Hematopoietic multipotent progenitor cell treated with erythropoietin and hydrocortisone succinate and interleukin-3 and kit ligand, for 15 days (in vitro differentiated cells): ENCODE data around the gene CYP2D6.

ENCODE experiments used
- DNase-seq: peaks from one replicate; pipeline ENCODE4 v3.0.0-alpha.2; 2015; ENCODE audit warnings: low spot score

The CYP2D6 gene

GRCh38 chr22:42084874-42085273, 45.7 kb downstream of the CYP2D6 start:
- no peak for DNase-seq

- no peak for DNase-seq
These were observed 47.5 kb downstream of the CYP2D6 start for GRCh38 chr22:42083119-42083518.

- DNase-seq: no peak
These were observed 50.3 kb downstream of the CYP2D6 start for GRCh38 chr22:42080287-42080686.

- DNase-seq: peak; percentile 98
These were observed 51.0 kb downstream of the CYP2D6 start, which contains the start of gene SMDT1 for GRCh38 chr22:42079319-42080251. Gene SMDT1 (plus strand): TSS chr22:42079700. CDS start chr22:42079769, 69 bp downstream.

GRCh38 chr22:42078469-42079318, 51.9 kb downstream of the CYP2D6 start:
- DNase-seq: no peak

- DNase-seq: no peak
These were observed 53.0 kb downstream of the CYP2D6 start for GRCh38 chr22:42077486-42078125.

GRCh38 chr22:42076764-42077485, 53.7 kb downstream of the CYP2D6 start:
- no peak for DNase-seq
